GM18505 (cell line): ENCODE data around the gene GNG12.

Experiments
- ATAC-seq: cut with Tn5 transposase; IDR thresholded peaks from one replicate; pipeline ENCODE4 v1.9.1; 2021; ENCODE audit not compliant: unreplicated experiment
- POLR2A ChIP-seq: IDR thresholded peaks from 4 replicates; pipeline ENCODE4 v1.6.1; 2011; ENCODE audit warnings: borderline replicate concordance; ENCODE audit not compliant: insufficient read depth, insufficient read length; ENCODE audit errors: extremely low read depth

The GNG12 gene

GRCh38 chr1:67850611-67851075 lies 17.4 kb upstream of the GNG12 start:
- no peak for TF ChIP-seq POLR2A
- no peak for ATAC-seq

GRCh38 chr1:67850151-67850551 lies 16.9 kb upstream of the GNG12 start:
- no peak for TF ChIP-seq POLR2A
- ATAC-seq = no peak

- ATAC-seq = no peak
- no peak for TF ChIP-seq POLR2A
Measured at GRCh38 chr1:67847466-67847865, 14.2 kb upstream of the GNG12 start.

- no peak for TF ChIP-seq POLR2A
- no peak for ATAC-seq
Measured at GRCh38 chr1:67846538-67846937, 13.3 kb upstream of the GNG12 start.

- TF ChIP-seq POLR2A = no peak
- ATAC-seq = no peak
Measured at GRCh38 chr1:67844988-67845387, 11.7 kb upstream of the GNG12 start.

- ATAC-seq = no peak
- TF ChIP-seq POLR2A = no peak
Measured at GRCh38 chr1:67843746-67844145, 10.5 kb upstream of the GNG12 start.

- no peak for ATAC-seq
- no peak for TF ChIP-seq POLR2A
Measured at GRCh38 chr1:67843331-67843730, 10.1 kb upstream of the GNG12 start.

GRCh38 chr1:67840449-67840848 lies 7.2 kb upstream of the GNG12 start:
- no peak for ATAC-seq
- TF ChIP-seq POLR2A = no peak

GRCh38 chr1:67839826-67840225 lies 6.6 kb upstream of the GNG12 start:
- TF ChIP-seq POLR2A = no peak
- ATAC-seq = no peak

GRCh38 chr1:67838180-67838910 lies 5.1 kb upstream of the GNG12 start:
- no peak for ATAC-seq
- no peak for TF ChIP-seq POLR2A

GRCh38 chr1:67836769-67837168 lies 3.5 kb upstream of the GNG12 start:
- no peak for ATAC-seq
- no peak for TF ChIP-seq POLR2A

GRCh38 chr1:67835663-67836452 lies 2.6 kb upstream of the GNG12 start:
- no peak for TF ChIP-seq POLR2A
- no peak for ATAC-seq

- no peak for TF ChIP-seq POLR2A
- ATAC-seq = no peak
Measured at GRCh38 chr1:67834246-67834877, 1.1 kb upstream of the GNG12 start.

- TF ChIP-seq POLR2A = no peak
- ATAC-seq = peak; percentile 5
Measured at GRCh38 chr1:67833602-67833940, 304 bp upstream of the GNG12 start.
